MM.1S (cell line): Measurements from ENCODE around the gene PLEKHA1.

ENCODE experiments used
- DNase-seq: peaks from one replicate; pipeline ENCODE4 v3.0.0-alpha.2; 2015
- H2AFZ ChIP-seq: fragments of 300-600 bp; sonication (generic); 2 replicates; pipeline ENCODE4 v1.6.0; 2016; ENCODE audit warnings: antibody characterized with exemption, low read length
- H3F3A ChIP-seq: fragments of 300-600 bp; sonication (generic); 2 replicates; pipeline ENCODE4 v1.6.1; 2016; ENCODE audit warnings: mild to moderate bottlenecking, antibody characterized with exemption, low read length, moderate library complexity, mixed read lengths; ENCODE audit not compliant: insufficient read depth
- H3K27ac ChIP-seq: fragments of 300-600 bp; sonication (generic); 2 replicates; pipeline ENCODE4 v1.5.1; 2016; ENCODE audit warnings: mild to moderate bottlenecking, low read length
- H3K27me3 ChIP-seq: fragments of 300-600 bp; sonication (generic); replicated peaks from 2 replicates; pipeline ENCODE4 v1.6.0; 2016; ENCODE audit warnings: low read length; ENCODE audit not compliant: insufficient read depth
- H3K36me3 ChIP-seq: fragments of 300-600 bp; sonication (generic); replicated peaks from 2 replicates; pipeline ENCODE4 v1.6.1; 2016; ENCODE audit warnings: mild to moderate bottlenecking, low read length, mixed read lengths; ENCODE audit not compliant: insufficient read depth
- H3K4me1 ChIP-seq: fragments of 300-600 bp; sonication (generic); 2 replicates; pipeline ENCODE4 v1.6.1; 2016; ENCODE audit warnings: low read length, mixed read lengths
- H3K4me2 ChIP-seq: fragments of 300-600 bp; sonication (generic); 2 replicates; pipeline ENCODE4 v1.6.0; 2016; ENCODE audit warnings: low read depth, low read length
- H3K4me3 ChIP-seq: fragments of 300-600 bp; sonication (generic); 2 replicates; pipeline ENCODE4 v1.5.1; 2016; ENCODE audit warnings: low read length, mixed read lengths
- H3K79me2 ChIP-seq: fragments of 300-600 bp; sonication (generic); 2 replicates; pipeline ENCODE4 v1.6.1; 2016; ENCODE audit warnings: mixed run types, low read length, mixed read lengths
- H3K9ac ChIP-seq: fragments of 300-600 bp; sonication (generic); 2 replicates; pipeline ENCODE4 v1.6.1; 2016; ENCODE audit warnings: low read length, mixed read lengths
- H3K9me2 ChIP-seq: fragments of 300-600 bp; sonication (generic); replicated peaks from 2 replicates; pipeline ENCODE4 v1.6.1; 2016; ENCODE audit warnings: mild to moderate bottlenecking, low read length, mixed read lengths; ENCODE audit not compliant: insufficient read depth
- H3K9me3 ChIP-seq: fragments of 300-600 bp; sonication (generic); replicated peaks from 2 replicates; pipeline ENCODE4 v1.6.1; 2016; ENCODE audit warnings: mild to moderate bottlenecking, low read length, mixed read lengths; ENCODE audit not compliant: insufficient read depth
- H4K20me1 ChIP-seq: fragments of 300-600 bp; sonication (generic); 2 replicates; pipeline ENCODE4 v1.6.1; 2016; ENCODE audit warnings: mild to moderate bottlenecking, low read length, moderate library complexity, mixed read lengths; ENCODE audit not compliant: insufficient read depth
- EZH2 ChIP-seq: fragments of 300-600 bp; sonication (generic); optimal IDR thresholded peaks from 2 replicates; pipeline ENCODE3; 2017; ENCODE audit warnings: low read depth, mild to moderate bottlenecking, antibody characterized with exemption, low read length, mixed read lengths
- EZH2phosphoT487 ChIP-seq: fragments of 300-600 bp; sonication (generic); IDR thresholded peaks from 2 replicates; pipeline ENCODE4 v1.6.1; 2018; ENCODE audit warnings: antibody characterized with exemption, low read length
- TF ChIP-seq, protein P1 (sequence below): fragments of 300-600 bp; sonication (generic); IDR thresholded peaks from 2 replicates; pipeline ENCODE4 v1.5.1; 2016; ENCODE audit warnings: antibody characterized with exemption, low read length, mixed read lengths

The PLEKHA1 gene

DNA sequence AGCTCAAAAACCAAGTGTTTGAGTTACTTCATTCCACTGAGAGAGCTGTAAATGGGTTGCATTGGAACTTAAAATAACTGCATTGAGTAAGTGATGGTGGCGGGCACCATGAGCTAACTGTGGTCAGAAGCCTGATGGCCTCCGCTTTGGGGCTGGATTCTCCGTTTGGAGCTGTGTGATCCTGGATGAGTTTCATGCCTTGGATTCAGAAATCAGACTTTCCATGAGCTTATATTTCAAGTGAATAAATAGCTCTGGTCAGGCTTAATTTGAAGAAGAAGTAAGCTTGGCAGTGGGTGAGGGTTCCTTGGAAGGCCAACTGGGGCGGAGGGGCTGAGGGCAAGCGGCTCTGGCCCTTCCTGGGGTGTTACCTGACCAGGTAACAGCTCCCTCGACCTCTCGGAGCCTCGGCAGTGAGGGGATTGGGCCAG, 92.5 kb downstream of the PLEKHA1 start:
- H3K36me3 ChIP-seq = no peaks in the 10 kb centered on the region
- no peak overlapping the region for H3K9ac ChIP-seq
- H3K27ac ChIP-seq = no peak overlapping the region
- H3K9me3 ChIP-seq = no peaks in the 10 kb centered on the region
- no peaks in the 10 kb centered on the region for H3K4me1 ChIP-seq
- H2AFZ ChIP-seq = no peak overlapping the region
- peaks cover 4% of the 10 kb centered on the region; the same call in 1 of the 2 replicates for H3K27me3 ChIP-seq
- H3K79me2 ChIP-seq = no peaks in the 10 kb centered on the region
- H3K9me2 ChIP-seq = no peaks in the 10 kb centered on the region
- H3K4me2 ChIP-seq = no peak overlapping the region
- no peak for DNase-seq
- H3F3A ChIP-seq = no peaks in the 10 kb centered on the region
- no peak overlapping the region for H3K4me3 ChIP-seq
- no peaks in the 10 kb centered on the region for H4K20me1 ChIP-seq
- TF ChIP-seq, protein P1, sequence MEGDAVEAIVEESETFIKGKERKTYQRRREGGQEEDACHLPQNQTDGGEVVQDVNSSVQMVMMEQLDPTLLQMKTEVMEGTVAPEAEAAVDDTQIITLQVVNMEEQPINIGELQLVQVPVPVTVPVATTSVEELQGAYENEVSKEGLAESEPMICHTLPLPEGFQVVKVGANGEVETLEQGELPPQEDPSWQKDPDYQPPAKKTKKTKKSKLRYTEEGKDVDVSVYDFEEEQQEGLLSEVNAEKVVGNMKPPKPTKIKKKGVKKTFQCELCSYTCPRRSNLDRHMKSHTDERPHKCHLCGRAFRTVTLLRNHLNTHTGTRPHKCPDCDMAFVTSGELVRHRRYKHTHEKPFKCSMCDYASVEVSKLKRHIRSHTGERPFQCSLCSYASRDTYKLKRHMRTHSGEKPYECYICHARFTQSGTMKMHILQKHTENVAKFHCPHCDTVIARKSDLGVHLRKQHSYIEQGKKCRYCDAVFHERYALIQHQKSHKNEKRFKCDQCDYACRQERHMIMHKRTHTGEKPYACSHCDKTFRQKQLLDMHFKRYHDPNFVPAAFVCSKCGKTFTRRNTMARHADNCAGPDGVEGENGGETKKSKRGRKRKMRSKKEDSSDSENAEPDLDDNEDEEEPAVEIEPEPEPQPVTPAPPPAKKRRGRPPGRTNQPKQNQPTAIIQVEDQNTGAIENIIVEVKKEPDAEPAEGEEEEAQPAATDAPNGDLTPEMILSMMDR = no peak
- TF ChIP-seq EZH2phosphoT487 (no peak), EZH2 (no peak)

DNA sequence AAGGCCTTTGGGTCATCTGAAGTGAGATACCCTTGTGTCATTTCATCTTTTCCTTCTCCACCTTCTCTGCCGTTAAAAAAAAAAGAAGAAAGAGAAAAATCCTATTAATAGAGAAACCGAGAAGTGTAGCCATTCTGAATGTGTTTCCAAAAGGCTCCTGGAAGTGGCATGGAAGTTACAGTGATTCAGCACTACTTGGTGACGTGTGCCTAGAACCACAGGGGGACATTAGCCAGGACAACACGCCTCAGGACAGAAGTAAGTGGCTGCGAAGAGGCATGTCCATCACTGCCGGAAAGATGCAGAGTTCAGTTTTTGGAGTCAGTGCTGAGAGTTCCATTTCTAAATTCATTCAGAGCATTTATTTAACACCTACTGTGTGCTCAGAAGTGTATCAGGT, 93.2 kb downstream of the PLEKHA1 start:
- no peaks in the 10 kb centered on the region for H3K79me2 ChIP-seq

DNA sequence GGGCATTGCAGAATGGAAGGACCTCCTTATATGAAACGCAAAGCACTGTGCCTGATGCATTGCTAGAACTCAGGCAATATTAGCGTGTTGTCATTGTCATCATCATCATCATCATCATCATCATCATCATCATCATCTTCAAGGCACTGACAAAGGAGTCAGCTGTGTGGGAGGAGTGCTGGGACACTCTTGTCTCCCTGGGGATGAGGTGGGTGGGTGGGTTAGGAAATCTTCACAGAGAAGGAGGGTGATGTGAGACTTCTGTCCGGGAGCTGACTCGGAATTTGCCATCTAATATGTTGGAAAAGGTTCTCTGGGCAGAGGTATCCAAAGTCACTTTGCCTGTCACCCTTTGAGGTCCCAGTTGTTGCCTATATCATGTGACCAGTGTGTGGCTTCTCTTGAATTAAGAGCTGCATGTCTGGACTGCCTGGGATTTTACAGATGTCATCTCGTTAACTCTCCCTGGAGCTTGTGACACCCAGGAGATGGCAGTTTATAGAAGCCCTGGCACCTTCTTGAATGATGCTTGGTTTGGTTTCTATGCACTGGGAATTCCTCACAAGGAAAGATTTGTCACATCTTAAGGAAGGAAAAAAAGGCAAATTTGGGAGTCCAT, 93.9 kb downstream of the PLEKHA1 start:
- Histone ChIP-seq H3K79me2 (no peaks in the 10 kb centered on the region), H3K9me2 (no peaks in the 10 kb centered on the region), H3K4me1 (no peaks in the 10 kb centered on the region), H3F3A (no peaks in the 10 kb centered on the region), H3K9me3 (no peaks in the 10 kb centered on the region), H3K4me3 (no peak overlapping the region), H3K36me3 (no peaks in the 10 kb centered on the region), H3K27me3 (peaks cover 4% of the 10 kb centered on the region; the same call in 1 of the 2 replicates), H3K9ac (no peak overlapping the region), H4K20me1 (no peaks in the 10 kb centered on the region), H3K4me2 (no peak overlapping the region), H2AFZ (no peak overlapping the region), H3K27ac (no peak overlapping the region)
- no peak for DNase-seq
- TF ChIP-seq, protein P1 = no peak
- TF ChIP-seq EZH2phosphoT487 (no peak), EZH2 (no peak)

More for the DNA sequence above, 93.2 kb downstream of the PLEKHA1 start:
- H3K27ac ChIP-seq = no peak overlapping the region
- H3K9me2 ChIP-seq = no peaks in the 10 kb centered on the region
- peaks cover 4% of the 10 kb centered on the region; the same call in 1 of the 2 replicates for H3K27me3 ChIP-seq
- no peaks in the 10 kb centered on the region for H3K9me3 ChIP-seq
- H3K4me1 ChIP-seq = no peaks in the 10 kb centered on the region
- no peak overlapping the region for H3K9ac ChIP-seq
- no peak for DNase-seq
- TF ChIP-seq EZH2 = no peak
- TF ChIP-seq EZH2phosphoT487 = no peak
- TF ChIP-seq, protein P1 = no peak
- no peak overlapping the region for H3K4me2 ChIP-seq
- H4K20me1 ChIP-seq = no peaks in the 10 kb centered on the region
- H2AFZ ChIP-seq = no peak overlapping the region
- no peaks in the 10 kb centered on the region for H3K36me3 ChIP-seq
- H3K4me3 ChIP-seq = no peak overlapping the region
- no peaks in the 10 kb centered on the region for H3F3A ChIP-seq
